EL (cell line): ENCODE results near the gene SORCS3.

Experiments used
- DNase-seq: peaks from one replicate; pipeline ENCODE4 v3.0.0-alpha.2; 2016

SORCS3 gene

DNA sequence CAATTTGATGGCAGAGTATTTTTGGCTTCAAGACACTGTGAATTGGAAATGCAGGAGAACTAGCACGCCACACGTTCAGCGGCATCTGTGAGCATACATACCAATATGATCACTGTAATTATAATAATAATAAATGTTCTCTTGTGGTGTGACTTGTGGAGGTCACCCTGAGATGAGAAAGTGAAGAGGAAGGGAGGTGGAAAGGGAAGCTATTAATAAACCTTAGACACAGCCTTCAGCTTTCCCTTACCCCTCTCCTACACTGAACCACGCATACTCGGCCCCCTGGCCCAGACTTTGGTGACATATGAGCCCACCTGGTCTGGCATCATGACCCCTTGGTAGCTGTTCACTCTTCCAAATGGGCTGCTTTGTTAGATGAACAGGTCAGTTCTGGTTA, 139.1 kb downstream of the SORCS3 start:
- DNase-seq: no peak

- DNase-seq: no peak
Measured at GRCh38 chr10:104780946-104781595, 140.0 kb downstream of the SORCS3 start.

- DNase-seq: no peak
Measured at GRCh38 chr10:104784452-104784851, 143.4 kb downstream of the SORCS3 start.

DNA sequence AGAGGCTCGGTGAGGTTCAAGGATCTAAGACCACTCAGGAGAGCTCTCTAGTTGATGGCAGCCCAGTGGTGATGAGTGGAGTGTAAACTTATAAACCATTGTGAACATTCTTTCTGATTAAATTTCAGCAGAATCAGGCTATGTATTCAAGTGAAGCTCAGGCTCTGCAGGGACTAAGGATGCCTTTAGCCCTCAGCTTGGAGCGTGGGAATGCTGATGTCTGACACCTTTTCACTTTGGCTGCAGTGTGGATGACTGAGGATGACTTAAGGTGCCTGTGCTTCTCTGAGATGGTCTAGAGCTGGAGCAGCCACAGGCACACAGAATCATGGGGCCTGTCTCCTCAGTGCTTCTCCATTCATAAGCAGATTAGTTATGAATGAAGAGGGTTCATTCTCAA, 150.4 kb downstream of the SORCS3 start:
- no peak for DNase-seq

- no peak for DNase-seq
Measured at GRCh38 chr10:104795411-104795810, 154.3 kb downstream of the SORCS3 start.

GRCh38 chr10:104796823-104797222, 155.7 kb downstream of the SORCS3 start:
- DNase-seq: no peak

- no peak for DNase-seq
Measured at GRCh38 chr10:104802941-104803340, 161.9 kb downstream of the SORCS3 start.

GRCh38 chr10:104804880-104805279, 163.8 kb downstream of the SORCS3 start:
- DNase-seq: no peak

- no peak for DNase-seq
Measured at GRCh38 chr10:104806801-104807200, 165.7 kb downstream of the SORCS3 start.

- no peak for DNase-seq
Measured at GRCh38 chr10:104807581-104808310, 166.7 kb downstream of the SORCS3 start.

- DNase-seq: peak; percentile 6
Measured at GRCh38 chr10:104809288-104810090, 168.4 kb downstream of the SORCS3 start.

DNA sequence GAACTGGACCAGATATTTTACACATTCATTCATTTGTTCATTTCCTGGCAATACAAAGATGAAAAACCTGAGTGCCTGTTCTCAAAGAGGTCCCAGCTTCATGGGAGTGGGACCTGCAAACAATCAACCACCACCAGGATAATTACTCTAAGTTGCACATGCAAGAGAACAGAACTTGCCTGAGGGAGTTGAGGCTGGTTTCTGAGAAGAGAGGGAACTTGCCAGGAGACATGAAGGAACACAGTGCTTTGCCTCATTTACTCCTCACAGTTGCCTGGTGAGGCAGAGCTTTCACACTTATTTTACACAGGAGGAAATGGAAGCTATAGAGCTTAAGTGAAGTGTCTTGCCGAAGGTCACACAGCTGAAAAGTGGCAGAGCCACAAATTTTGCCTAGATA, 170.1 kb downstream of the SORCS3 start:
- DNase-seq: no peak

DNA sequence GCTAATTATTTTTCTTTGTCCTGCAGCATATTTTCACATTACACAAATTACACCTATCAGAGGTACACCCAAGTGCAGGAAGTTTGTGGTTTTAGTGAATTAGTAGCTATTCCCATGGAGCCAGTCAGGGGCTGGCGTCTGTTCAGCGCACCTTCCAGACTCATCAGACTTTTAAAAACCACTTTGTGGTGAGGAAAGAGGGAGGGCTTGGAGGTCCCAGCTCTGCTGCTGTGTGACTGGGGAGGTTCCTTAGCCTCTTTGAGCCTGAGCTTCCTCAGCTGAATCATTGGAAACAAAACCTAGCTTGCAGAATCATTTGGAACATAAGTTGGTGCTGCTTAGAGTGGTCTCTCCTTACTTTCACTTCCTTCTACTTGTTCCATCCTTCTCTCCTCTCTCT, 175.4 kb downstream of the SORCS3 start:
- DNase-seq: no peak

DNA sequence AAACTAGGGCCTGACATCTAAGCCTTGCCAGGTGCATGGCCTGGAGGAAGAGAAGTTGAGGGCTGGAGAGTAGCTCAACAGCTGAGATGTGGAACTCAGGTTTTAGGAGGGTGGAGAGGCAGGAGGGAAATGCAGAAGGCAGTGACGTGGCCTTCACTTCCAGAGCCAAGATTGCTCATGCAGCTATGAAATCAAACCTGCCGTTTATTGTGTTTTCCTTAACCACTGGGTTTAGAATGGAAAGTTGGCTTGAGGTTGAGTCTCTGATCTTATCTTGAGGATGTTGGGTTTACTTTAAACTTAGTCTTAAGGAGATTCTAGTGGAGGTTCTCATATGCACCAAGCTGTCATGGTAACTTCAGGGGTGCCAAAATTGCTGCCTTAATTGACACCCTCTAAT, 178.6 kb downstream of the SORCS3 start:
- no peak for DNase-seq

GRCh38 chr10:104822088-104822487, 181.0 kb downstream of the SORCS3 start:
- no peak for DNase-seq

DNA sequence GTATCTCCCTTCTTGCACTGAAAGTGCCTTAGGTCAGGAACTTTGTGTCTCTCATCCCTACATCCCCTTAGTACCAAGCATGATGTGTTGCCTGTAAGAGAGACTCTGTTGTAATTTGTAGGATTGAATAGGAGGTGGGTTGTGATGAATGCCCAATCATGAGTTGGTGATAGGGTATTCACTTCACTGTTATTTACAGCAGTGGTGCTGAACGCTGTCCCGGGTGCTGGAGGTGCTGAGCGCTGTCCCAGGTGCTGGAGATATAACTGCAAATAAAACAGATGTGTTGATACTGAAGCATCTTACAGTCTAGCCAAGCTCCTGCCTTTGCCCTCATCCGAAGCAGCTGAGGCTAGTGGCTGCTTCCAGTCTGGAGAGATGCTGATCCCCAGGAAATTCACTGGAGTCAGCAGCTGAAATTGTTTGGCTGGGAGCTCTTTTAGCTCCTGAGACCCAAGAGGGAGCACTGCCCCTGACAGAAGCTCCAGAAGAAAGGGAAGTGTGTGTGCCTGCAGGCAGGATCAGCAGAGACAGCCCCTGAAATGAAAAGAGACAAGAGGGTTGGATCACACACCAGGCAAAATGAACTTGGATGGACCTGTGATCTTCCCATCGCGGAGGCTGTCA, 183.4 kb downstream of the SORCS3 start:
- DNase-seq: peak; percentile 5

DNA sequence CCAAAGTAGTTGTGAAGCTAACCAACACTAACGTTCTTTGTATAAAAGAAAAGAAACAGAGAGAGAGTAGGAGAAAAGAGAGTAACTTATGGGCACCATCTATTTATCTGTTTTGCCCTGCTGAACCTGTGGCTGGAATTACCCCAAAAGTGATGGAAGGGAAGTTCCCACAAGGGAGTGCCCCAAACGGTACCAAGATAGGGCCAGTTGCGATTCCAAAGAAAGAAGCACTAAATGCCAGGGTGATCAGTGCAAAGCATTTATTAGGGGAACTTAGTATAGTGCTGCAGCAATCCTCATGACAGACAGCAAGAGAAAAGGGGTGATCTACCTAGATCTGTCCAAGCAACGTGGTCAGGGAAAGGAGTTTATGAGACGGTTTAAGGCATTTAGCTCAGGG, 190.2 kb downstream of the SORCS3 start:
- no peak for DNase-seq

- no peak for DNase-seq
Measured at GRCh38 chr10:104834580-104834979, 193.5 kb downstream of the SORCS3 start.

GRCh38 chr10:104835422-104835821, 194.3 kb downstream of the SORCS3 start:
- DNase-seq: no peak

GRCh38 chr10:104842704-104843103, 201.6 kb downstream of the SORCS3 start:
- no peak for DNase-seq

- no peak for DNase-seq
Measured at GRCh38 chr10:104844073-104844472, 203.0 kb downstream of the SORCS3 start.

GRCh38 chr10:104850023-104850422, 208.9 kb downstream of the SORCS3 start:
- no peak for DNase-seq

DNA sequence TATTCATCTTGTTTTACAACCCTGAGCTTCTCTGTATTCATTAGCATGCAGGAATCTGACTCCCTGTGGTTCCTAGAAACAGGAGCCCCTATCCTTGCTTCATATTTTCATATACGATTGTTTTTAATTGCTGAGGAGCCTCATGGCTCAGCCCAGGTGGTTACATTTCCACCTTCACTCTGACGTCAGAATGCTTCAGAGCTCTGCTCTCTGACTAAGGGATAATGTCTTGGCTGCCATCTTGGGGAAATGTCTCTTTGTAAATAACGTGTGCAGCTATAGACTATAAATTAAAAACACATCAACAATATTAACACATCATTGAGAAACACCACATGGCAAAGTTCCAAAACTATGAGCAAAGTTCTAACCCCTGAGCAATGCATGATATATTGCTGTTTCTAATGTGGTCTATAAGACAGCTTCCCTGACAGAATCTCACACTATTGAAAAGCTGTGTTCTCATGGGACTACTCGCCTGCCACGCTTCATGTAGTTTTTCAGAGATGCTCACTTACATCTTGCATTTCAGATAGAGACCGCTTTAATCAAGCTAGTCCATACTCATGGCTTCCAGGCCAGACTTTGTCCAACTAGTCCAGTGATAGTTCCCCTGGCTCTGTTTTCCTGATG, 227.0 kb downstream of the SORCS3 start:
- DNase-seq: no peak
